ENCODE data around the gene HIC1.

DNA sequence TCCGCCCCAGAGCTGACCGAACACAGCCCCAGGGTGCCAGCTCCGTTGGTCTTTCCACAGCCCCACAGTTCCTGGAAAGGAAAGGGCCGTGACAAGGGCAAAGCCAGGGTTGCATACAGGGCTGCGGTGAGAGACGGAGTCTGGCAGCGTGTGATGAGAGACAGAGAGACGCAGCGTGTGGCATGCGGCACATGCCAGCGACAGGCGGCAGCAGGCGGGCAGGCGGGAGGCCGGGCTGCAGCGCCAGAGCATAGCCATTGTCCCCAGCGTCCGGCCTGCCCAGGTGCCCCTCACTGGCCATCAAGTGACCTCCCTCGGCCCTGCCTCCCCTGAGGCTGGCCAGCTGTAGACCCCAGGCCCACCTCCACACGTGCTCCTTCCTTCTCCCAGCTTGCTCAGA lies 38.4 kb upstream of the HIC1 start:
- TF ChIP-seq, protein P1, sequence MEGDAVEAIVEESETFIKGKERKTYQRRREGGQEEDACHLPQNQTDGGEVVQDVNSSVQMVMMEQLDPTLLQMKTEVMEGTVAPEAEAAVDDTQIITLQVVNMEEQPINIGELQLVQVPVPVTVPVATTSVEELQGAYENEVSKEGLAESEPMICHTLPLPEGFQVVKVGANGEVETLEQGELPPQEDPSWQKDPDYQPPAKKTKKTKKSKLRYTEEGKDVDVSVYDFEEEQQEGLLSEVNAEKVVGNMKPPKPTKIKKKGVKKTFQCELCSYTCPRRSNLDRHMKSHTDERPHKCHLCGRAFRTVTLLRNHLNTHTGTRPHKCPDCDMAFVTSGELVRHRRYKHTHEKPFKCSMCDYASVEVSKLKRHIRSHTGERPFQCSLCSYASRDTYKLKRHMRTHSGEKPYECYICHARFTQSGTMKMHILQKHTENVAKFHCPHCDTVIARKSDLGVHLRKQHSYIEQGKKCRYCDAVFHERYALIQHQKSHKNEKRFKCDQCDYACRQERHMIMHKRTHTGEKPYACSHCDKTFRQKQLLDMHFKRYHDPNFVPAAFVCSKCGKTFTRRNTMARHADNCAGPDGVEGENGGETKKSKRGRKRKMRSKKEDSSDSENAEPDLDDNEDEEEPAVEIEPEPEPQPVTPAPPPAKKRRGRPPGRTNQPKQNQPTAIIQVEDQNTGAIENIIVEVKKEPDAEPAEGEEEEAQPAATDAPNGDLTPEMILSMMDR (IDR thresholded peaks at IDR 0.05) = no peak
- no peak for TF ChIP-seq POLR2AphosphoS5 (IDR thresholded peaks at IDR 0.05)
- TF ChIP-seq POLR2A (IDR thresholded peaks at IDR 0.05) = no peak
